ENCODE results near the gene SCML1.
A peak's percentile ranks its signal among the peaks of the same experiment; 100 is the strongest.
"Not testable (repeated sequence)": the region's sequence is repeated elsewhere in the genome, so short reads cannot be mapped to it uniquely, and the experiment has no call there.

SCML1 gene

GRCh38 chrX:17758382-17758781 is 21.1 kb downstream of the SCML1 start:
- H3K9me3 Mint-ChIP-seq = no peaks in the 10 kb centered on the region
- no peaks in the 10 kb centered on the region for H3K27me3 Mint-ChIP-seq
- no peaks in the 10 kb centered on the region for H3K36me3 Mint-ChIP-seq (ENCODE audit: low read depth)
- H3K4me1 Mint-ChIP-seq (ENCODE audit: low read depth) = no peaks in the 10 kb centered on the region
- H3K27ac Mint-ChIP-seq = no peak overlapping the region
- H3K4me3 Mint-ChIP-seq = no peak overlapping the region

GRCh38 chrX:17759990-17760389 is 22.7 kb downstream of the SCML1 start:
- no peaks in the 10 kb centered on the region for H3K27me3 Mint-ChIP-seq

GRCh38 chrX:17767734-17768133 is 30.4 kb downstream of the SCML1 start:
- Mint-ChIP-seq H3K27me3 (no peaks in the 10 kb centered on the region), H3K4me1 (ENCODE audit: low read depth) (no peaks in the 10 kb centered on the region), H3K9me3 (no peaks in the 10 kb centered on the region), H3K36me3 (ENCODE audit: low read depth) (no peaks in the 10 kb centered on the region), H3K4me3 (no peak overlapping the region), H3K27ac (no peak overlapping the region)

More at GRCh38 chrX:17759990-17760389, 22.7 kb downstream of the SCML1 start:
- Mint-ChIP-seq H3K4me1 (ENCODE audit: low read depth) (no peaks in the 10 kb centered on the region), H3K27ac (no peak overlapping the region), H3K36me3 (ENCODE audit: low read depth) (no peaks in the 10 kb centered on the region), H3K4me3 (no peak overlapping the region), H3K9me3 (no peaks in the 10 kb centered on the region)

- H3K4me3 Mint-ChIP-seq = no peak overlapping the region
These were observed 31.7 kb downstream of the SCML1 start for GRCh38 chrX:17768997-17769396.

GRCh38 chrX:17769701-17770269 is 32.5 kb downstream of the SCML1 start:
- H3K27me3 Mint-ChIP-seq = no peaks in the 10 kb centered on the region
- H3K27ac Mint-ChIP-seq = no peak overlapping the region
- no peak overlapping the region for H3K4me3 Mint-ChIP-seq
- H3K9me3 Mint-ChIP-seq = no peaks in the 10 kb centered on the region
- no peaks in the 10 kb centered on the region for H3K4me1 Mint-ChIP-seq (ENCODE audit: low read depth)
- no peaks in the 10 kb centered on the region for H3K36me3 Mint-ChIP-seq (ENCODE audit: low read depth)

More at GRCh38 chrX:17768997-17769396, 31.7 kb downstream of the SCML1 start:
- no peaks in the 10 kb centered on the region for H3K4me1 Mint-ChIP-seq (ENCODE audit: low read depth)
- no peaks in the 10 kb centered on the region for H3K9me3 Mint-ChIP-seq
- H3K27ac Mint-ChIP-seq = no peak overlapping the region
- H3K36me3 Mint-ChIP-seq (ENCODE audit: low read depth) = no peaks in the 10 kb centered on the region
- no peaks in the 10 kb centered on the region for H3K27me3 Mint-ChIP-seq

- H3K9me3 Mint-ChIP-seq = no peaks in the 10 kb centered on the region
- H3K4me1 Mint-ChIP-seq (ENCODE audit: low read depth) = no peaks in the 10 kb centered on the region
- no peak overlapping the region for H3K4me3 Mint-ChIP-seq
- H3K27me3 Mint-ChIP-seq = no peaks in the 10 kb centered on the region
- H3K36me3 Mint-ChIP-seq (ENCODE audit: low read depth) = no peaks in the 10 kb centered on the region
- no peak overlapping the region for H3K27ac Mint-ChIP-seq
These were observed 36.1 kb downstream of the SCML1 start for GRCh38 chrX:17773221-17773876.

GRCh38 chrX:17774053-17774452 is 36.8 kb downstream of the SCML1 start:
- no peaks in the 10 kb centered on the region for H3K9me3 Mint-ChIP-seq
- H3K27me3 Mint-ChIP-seq = no peaks in the 10 kb centered on the region
- no peaks in the 10 kb centered on the region for H3K36me3 Mint-ChIP-seq (ENCODE audit: low read depth)
- no peak overlapping the region for H3K4me3 Mint-ChIP-seq
- H3K27ac Mint-ChIP-seq = no peak overlapping the region
- H3K4me1 Mint-ChIP-seq (ENCODE audit: low read depth) = peaks cover 7% of the 10 kb centered on the region

GRCh38 chrX:17778997-17779396 is 41.7 kb downstream of the SCML1 start:
- H3K4me1 Mint-ChIP-seq (ENCODE audit: low read depth) = peaks cover 15% of the 10 kb centered on the region
- H3K36me3 Mint-ChIP-seq (ENCODE audit: low read depth) = no peaks in the 10 kb centered on the region
- peak overlapping the region; percentile 33 for H3K27ac Mint-ChIP-seq
- no peaks in the 10 kb centered on the region for H3K9me3 Mint-ChIP-seq
- H3K27me3 Mint-ChIP-seq = no peaks in the 10 kb centered on the region
- H3K4me3 Mint-ChIP-seq = no peak overlapping the region

- no peak overlapping the region for H3K27ac Mint-ChIP-seq
- no peaks in the 10 kb centered on the region for H3K36me3 Mint-ChIP-seq (ENCODE audit: low read depth)
- peaks cover 15% of the 10 kb centered on the region for H3K4me1 Mint-ChIP-seq (ENCODE audit: low read depth)
- H3K9me3 Mint-ChIP-seq = no peaks in the 10 kb centered on the region
- H3K4me3 Mint-ChIP-seq = no peak overlapping the region
- H3K27me3 Mint-ChIP-seq = no peaks in the 10 kb centered on the region
These were observed 42.1 kb downstream of the SCML1 start for GRCh38 chrX:17779434-17779833.

GRCh38 chrX:17786554-17787347 is 49.5 kb downstream of the SCML1 start:
- not testable (repeated sequence) for H3K27ac Mint-ChIP-seq; H3K4me1 Mint-ChIP-seq (ENCODE audit: low read depth); H3K27me3 Mint-ChIP-seq; H3K4me3 Mint-ChIP-seq; H3K36me3 Mint-ChIP-seq (ENCODE audit: low read depth); H3K9me3 Mint-ChIP-seq

- Mint-ChIP-seq H3K27ac (no peak overlapping the region), H3K36me3 (ENCODE audit: low read depth) (no peaks in the 10 kb centered on the region)
These were observed 50.3 kb downstream of the SCML1 start for GRCh38 chrX:17787557-17787956.

GRCh38 chrX:17788439-17788838 is 51.1 kb downstream of the SCML1 start:
- no peaks in the 10 kb centered on the region for H3K27me3 Mint-ChIP-seq
- H3K4me3 Mint-ChIP-seq = no peak overlapping the region
- no peak overlapping the region for H3K27ac Mint-ChIP-seq
- no peaks in the 10 kb centered on the region for H3K9me3 Mint-ChIP-seq
- no peaks in the 10 kb centered on the region for H3K36me3 Mint-ChIP-seq (ENCODE audit: low read depth)
- H3K4me1 Mint-ChIP-seq (ENCODE audit: low read depth) = peaks cover 6% of the 10 kb centered on the region

More at GRCh38 chrX:17787557-17787956, 50.3 kb downstream of the SCML1 start:
- Mint-ChIP-seq H3K4me1 (ENCODE audit: low read depth) (peaks cover 6% of the 10 kb centered on the region), H3K27me3 (no peaks in the 10 kb centered on the region), H3K4me3 (no peak overlapping the region), H3K9me3 (no peaks in the 10 kb centered on the region)

GRCh38 chrX:17788956-17789562 is 51.8 kb downstream of the SCML1 start:
- H3K4me3 Mint-ChIP-seq = no peak overlapping the region
- H3K36me3 Mint-ChIP-seq (ENCODE audit: low read depth) = no peaks in the 10 kb centered on the region
- no peak overlapping the region for H3K27ac Mint-ChIP-seq
- no peaks in the 10 kb centered on the region for H3K27me3 Mint-ChIP-seq
- H3K9me3 Mint-ChIP-seq = no peaks in the 10 kb centered on the region
- H3K4me1 Mint-ChIP-seq (ENCODE audit: low read depth) = peaks cover 6% of the 10 kb centered on the region

- H3K9me3 Mint-ChIP-seq = no peaks in the 10 kb centered on the region
- no peaks in the 10 kb centered on the region for H3K27me3 Mint-ChIP-seq
- H3K27ac Mint-ChIP-seq = no peak overlapping the region
- no peaks in the 10 kb centered on the region for H3K36me3 Mint-ChIP-seq (ENCODE audit: low read depth)
- peaks cover 6% of the 10 kb centered on the region for H3K4me1 Mint-ChIP-seq (ENCODE audit: low read depth)
- no peak overlapping the region for H3K4me3 Mint-ChIP-seq
These were observed 55.5 kb downstream of the SCML1 start for GRCh38 chrX:17792826-17793225.

- Mint-ChIP-seq H3K4me3 (no peak overlapping the region), H3K36me3 (ENCODE audit: low read depth) (no peaks in the 10 kb centered on the region), H3K27me3 (no peaks in the 10 kb centered on the region), H3K27ac (no peak overlapping the region), H3K9me3 (no peaks in the 10 kb centered on the region), H3K4me1 (ENCODE audit: low read depth) (no peaks in the 10 kb centered on the region)
These were observed 61.6 kb downstream of the SCML1 start for GRCh38 chrX:17798921-17799320.

All from stimulated activated naive CD8-positive, alpha-beta T cell treated with anti-CD3 and anti-CD28 coated beads, Interleukin-15, Interleukin-2, amounts not matched to agents 100 ng/mL and 50 ng/mL, for 24 hours (primary cell).